ENCODE results near the gene TMEM151A. TPM values are rescaled to one million over a fixed set of nuclear protein-coding genes. Genes with fewer than 3 reads are reported as not detected.
A peak's percentile ranks its signal among the peaks of the same experiment; 100 is the strongest.
"Not testable (repeated sequence)": the region's sequence is repeated elsewhere in the genome, so short reads cannot be mapped to it uniquely, and the experiment has no call there.

The TMEM151A gene
- total RNA-seq, 4 donors from 2014 or later: 0.20 to 1.1 (median 0.22) TPM; not detected in 1

DNA sequence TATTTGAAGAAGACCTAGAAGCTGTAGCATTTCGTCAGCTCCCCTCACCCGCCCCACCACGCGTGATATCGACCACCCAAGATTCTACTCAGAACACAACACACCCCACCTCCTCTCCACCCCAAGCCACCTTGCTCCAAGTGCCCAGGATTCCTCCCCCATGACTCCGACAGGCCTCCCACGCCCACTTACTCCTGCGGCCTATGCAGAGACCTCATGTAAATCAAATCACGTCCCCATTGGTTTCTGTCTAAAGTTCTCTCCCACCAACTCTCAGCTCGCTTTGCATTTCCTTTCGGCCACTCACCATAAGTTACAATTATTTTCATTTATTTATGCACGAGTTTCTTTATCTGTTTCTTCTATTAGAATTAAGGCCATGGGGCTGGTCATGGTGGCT is 11.0 kb downstream of the TMEM151A start:
- Histone ChIP-seq H3K27me3 (no peaks in the 10 kb centered on the region), H3K9me3 (no peaks in the 10 kb centered on the region), H3K27ac (no peak overlapping the region), H3K36me3 (no peaks in the 10 kb centered on the region), H3K4me3 (replicated peaks in 1 of 3) (no peak overlapping the region), H3K4me1 (no peaks in the 10 kb centered on the region)
- no peak for TF ChIP-seq POLR2A (IDR thresholded peaks at IDR 0.05)
- TF ChIP-seq, protein P1, sequence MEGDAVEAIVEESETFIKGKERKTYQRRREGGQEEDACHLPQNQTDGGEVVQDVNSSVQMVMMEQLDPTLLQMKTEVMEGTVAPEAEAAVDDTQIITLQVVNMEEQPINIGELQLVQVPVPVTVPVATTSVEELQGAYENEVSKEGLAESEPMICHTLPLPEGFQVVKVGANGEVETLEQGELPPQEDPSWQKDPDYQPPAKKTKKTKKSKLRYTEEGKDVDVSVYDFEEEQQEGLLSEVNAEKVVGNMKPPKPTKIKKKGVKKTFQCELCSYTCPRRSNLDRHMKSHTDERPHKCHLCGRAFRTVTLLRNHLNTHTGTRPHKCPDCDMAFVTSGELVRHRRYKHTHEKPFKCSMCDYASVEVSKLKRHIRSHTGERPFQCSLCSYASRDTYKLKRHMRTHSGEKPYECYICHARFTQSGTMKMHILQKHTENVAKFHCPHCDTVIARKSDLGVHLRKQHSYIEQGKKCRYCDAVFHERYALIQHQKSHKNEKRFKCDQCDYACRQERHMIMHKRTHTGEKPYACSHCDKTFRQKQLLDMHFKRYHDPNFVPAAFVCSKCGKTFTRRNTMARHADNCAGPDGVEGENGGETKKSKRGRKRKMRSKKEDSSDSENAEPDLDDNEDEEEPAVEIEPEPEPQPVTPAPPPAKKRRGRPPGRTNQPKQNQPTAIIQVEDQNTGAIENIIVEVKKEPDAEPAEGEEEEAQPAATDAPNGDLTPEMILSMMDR (IDR thresholded peaks at IDR 0.05): no peak
- WGBS, 2 donors: 89 to 90% methylated on average over 12 of the region's 12 CpGs
- intact Hi-C loops (cut with DNase I): no loop called here
- no peak for DNase-seq

DNA sequence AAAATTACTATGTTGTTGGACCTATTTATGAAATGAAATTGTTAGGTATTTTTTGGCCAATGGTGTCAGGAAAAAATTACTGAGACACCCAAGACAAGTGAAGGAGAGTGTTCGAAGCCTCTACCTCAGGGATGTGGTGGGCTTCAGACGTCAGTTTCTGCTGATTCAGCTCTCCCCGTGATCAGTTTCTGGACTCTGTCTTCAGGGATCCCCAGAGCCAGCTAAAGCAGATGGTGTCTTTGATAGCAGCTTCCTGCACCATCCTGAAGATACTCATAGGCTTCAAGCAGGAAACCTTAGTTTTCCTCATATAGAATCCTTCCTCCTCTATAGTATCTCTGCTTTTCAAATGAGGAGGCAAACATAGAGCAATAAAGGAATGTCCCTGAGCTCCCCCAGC is 17.8 kb downstream of the TMEM151A start:
- 60 to 62% methylated on average over 3 of the region's 3 CpGs for WGBS, 2 donors
- Histone ChIP-seq H3K27ac (no peak overlapping the region), H3K36me3 (no peaks in the 10 kb centered on the region), H3K27me3 (no peaks in the 10 kb centered on the region), H3K4me1 (peaks cover 6 to 12% of the 10 kb centered on the region in 2 donors), H3K4me3 (replicated peaks in 1 of 3) (no peak overlapping the region), H3K9me3 (no peaks in the 10 kb centered on the region)
- no peak for DNase-seq
- intact Hi-C loops (cut with DNase I): no loop called here
- TF ChIP-seq, protein P1 (IDR thresholded peaks at IDR 0.05): no peak
- TF ChIP-seq POLR2A (IDR thresholded peaks at IDR 0.05): no peak

DNA sequence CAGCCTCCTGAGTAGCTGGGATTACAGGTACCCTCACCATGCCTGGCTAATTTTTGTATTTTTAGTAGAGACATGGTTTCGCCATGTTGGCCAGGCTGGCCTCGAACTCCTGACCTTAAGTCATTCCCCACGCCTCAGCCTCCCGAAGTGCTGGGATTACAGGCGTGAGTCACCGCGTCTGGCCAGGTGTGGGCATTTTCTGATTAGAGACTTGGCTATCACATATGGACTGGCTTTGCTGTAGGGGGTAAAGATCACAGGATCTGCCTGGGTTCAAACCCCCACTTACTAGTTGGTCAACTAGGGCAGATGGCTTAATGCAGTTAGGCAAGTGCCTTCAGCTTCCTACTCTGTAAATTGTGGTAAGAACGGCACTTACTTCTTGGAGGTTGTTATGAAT is 18.6 kb downstream of the TMEM151A start:
- 90 to 92% methylated on average over 8 of the region's 8 CpGs for WGBS, 2 donors
- no peaks in the 10 kb centered on the region for H3K27me3 ChIP-seq
- no peaks in the 10 kb centered on the region for H3K9me3 ChIP-seq
- no peak overlapping the region for H3K27ac ChIP-seq
- no peak for TF ChIP-seq POLR2A (IDR thresholded peaks at IDR 0.05)
- TF ChIP-seq, protein P1 (IDR thresholded peaks at IDR 0.05): no peak
- H3K4me3 ChIP-seq (replicated peaks in 1 of 3): no peak overlapping the region
- no peaks in the 10 kb centered on the region for H3K36me3 ChIP-seq
- H3K4me1 ChIP-seq: peaks cover 6 to 12% of the 10 kb centered on the region in 2 donors
- intact Hi-C loops (cut with DNase I): no loop called here
- DNase-seq: no peak

DNA sequence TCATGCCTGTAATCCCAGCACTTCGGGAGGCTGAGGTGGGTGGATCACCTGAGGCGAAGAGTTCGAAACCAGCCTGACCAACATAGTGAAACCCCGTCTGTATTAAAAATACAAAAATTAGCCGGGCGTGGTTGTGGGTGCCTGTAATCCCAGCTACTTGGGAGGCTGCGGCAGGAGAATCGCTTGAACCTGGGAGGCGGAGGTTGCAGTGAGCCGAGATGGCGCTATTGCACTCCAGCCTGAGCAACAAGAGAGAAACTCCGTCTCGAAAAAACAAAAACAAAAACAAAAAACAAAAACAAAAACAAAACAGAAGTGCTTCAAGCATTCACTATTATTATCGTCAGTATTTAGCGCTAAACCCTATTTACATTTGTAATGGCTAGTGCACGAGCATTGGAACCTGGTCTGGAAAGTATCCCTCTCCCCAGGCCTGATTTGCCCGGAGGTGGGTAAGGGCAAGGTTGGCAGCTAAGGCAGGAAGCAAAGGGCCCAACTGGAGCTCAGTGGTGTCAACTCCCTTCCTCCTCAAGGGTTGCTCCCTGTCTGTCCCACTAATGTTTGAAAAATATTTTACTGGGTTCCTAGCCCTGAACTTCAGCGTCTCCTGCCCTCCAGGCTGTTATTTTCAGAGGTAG is 19.2 kb downstream of the TMEM151A start:
- H3K4me3 ChIP-seq (replicated peaks in 1 of 3); H3K27me3 ChIP-seq; H3K36me3 ChIP-seq; DNase-seq; intact Hi-C loops (cut with DNase I); H3K9me3 ChIP-seq; H3K27ac ChIP-seq: not testable (repeated sequence)
- peaks cover 6 to 12% of the 10 kb centered on the region in 2 donors for H3K4me1 ChIP-seq
- WGBS, 2 donors: 79 to 81% methylated on average over 18 of the region's 18 CpGs

DNA sequence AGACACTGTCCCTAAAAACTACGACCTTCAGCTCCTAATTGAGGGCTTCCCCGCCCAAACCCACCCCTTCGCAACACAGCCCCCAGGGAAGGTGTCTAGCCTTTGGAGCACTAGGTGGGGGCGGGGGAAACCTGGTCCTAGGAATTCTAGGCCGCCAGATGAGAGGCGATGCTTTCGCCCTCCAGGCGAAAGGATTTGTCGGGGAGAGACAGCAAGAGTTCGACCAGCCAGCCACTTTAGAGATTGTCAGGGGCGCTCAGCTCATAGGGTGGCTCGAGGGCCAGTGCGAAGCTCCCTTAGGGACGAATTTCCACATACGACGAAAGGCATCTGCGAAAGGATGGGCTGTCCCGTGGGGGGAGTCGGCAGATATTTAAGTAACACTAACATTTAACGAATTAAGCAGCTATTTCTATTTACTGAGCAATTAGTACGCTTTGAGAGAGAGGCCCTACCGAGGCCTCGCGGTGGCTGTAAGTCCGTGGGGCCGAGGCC is 19.8 kb downstream of the TMEM151A start:
- Histone ChIP-seq H3K27me3 (peaks cover 3% of the 10 kb centered on the region), H3K4me3 (replicated peaks in 1 of 3) (peak overlapping the region in 1 of 3 donors; percentile 21), H3K9me3 (no peaks in the 10 kb centered on the region), H3K36me3 (no peaks in the 10 kb centered on the region), H3K27ac (peak overlapping the region; percentile 52 to 76 (median 73)), H3K4me1 (peaks cover 6 to 12% of the 10 kb centered on the region in 2 donors)
- intact Hi-C loops (cut with DNase I): no loop called here
- no peak for DNase-seq
- 28% methylated on average over 25 of the region's 26 CpGs for WGBS, 2 donors
- TF ChIP-seq, protein P1 (IDR thresholded peaks at IDR 0.05): no peak
- TF ChIP-seq POLR2A (IDR thresholded peaks at IDR 0.05): no peak
